NB4 (cell line): ENCODE measurements around the gene CMC1.

Experiments
- MYC ChIP-seq: IDR thresholded peaks from 2 replicates; pipeline ENCODE4 v1.6.1; 2011; ENCODE audit warnings: low read depth, low read length
- POLR2A ChIP-seq: IDR thresholded peaks from 2 replicates; pipeline ENCODE4 v1.6.1; 2011; ENCODE audit warnings: mild to moderate bottlenecking; ENCODE audit not compliant: insufficient read length; ENCODE audit errors: extremely low read depth
- TF ChIP-seq, protein P1 (sequence below): IDR thresholded peaks from one replicate; pipeline ENCODE4 v1.5.1; 2012; ENCODE audit warnings: low read depth, low read length
- TF ChIP-seq, protein P2 (sequence below): IDR thresholded peaks from 2 replicates; pipeline ENCODE4 v1.6.1; 2011; ENCODE audit warnings: low read depth, low read length

DNA sequence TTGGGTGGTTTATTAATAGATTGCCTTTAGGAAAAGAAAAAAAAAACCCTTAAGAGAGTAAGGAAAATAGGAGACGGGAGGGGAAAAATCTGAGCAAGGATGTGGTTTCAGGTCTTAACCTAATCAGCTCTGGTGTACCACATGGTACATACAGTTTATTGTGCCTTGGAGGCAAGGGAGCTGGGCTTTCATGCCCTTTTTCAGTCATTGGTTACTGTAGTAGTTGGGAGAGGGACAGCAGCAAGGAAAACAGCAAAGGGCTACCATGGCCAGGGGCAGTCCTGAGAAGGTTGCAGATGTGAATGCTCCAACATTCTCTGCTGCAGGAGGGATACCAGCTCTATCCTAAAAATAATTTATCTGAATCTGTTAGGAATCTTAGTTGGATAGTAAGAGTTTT, 5.9 kb downstream of the CMC1 start:
- TF ChIP-seq POLR2A = no peak
- TF ChIP-seq, protein P1, sequence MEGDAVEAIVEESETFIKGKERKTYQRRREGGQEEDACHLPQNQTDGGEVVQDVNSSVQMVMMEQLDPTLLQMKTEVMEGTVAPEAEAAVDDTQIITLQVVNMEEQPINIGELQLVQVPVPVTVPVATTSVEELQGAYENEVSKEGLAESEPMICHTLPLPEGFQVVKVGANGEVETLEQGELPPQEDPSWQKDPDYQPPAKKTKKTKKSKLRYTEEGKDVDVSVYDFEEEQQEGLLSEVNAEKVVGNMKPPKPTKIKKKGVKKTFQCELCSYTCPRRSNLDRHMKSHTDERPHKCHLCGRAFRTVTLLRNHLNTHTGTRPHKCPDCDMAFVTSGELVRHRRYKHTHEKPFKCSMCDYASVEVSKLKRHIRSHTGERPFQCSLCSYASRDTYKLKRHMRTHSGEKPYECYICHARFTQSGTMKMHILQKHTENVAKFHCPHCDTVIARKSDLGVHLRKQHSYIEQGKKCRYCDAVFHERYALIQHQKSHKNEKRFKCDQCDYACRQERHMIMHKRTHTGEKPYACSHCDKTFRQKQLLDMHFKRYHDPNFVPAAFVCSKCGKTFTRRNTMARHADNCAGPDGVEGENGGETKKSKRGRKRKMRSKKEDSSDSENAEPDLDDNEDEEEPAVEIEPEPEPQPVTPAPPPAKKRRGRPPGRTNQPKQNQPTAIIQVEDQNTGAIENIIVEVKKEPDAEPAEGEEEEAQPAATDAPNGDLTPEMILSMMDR = no peak
- no peak for TF ChIP-seq MYC
- TF ChIP-seq, protein P2, sequence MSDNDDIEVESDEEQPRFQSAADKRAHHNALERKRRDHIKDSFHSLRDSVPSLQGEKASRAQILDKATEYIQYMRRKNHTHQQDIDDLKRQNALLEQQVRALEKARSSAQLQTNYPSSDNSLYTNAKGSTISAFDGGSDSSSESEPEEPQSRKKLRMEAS = no peak
